A549 (cell line): Measurements from ENCODE around the gene QKI. TPM values are rescaled to one million over a fixed set of nuclear protein-coding genes. Genes with fewer than 3 reads are reported as not detected.
"Not testable (repeated sequence)": the region's sequence is repeated elsewhere in the genome, so short reads cannot be mapped to it uniquely, and the experiment has no call there.

Experiments
- ATAC-seq, 2 experiments: fragments of 200-7000 bp in 1 of 2; fragments of >200 bp in 1 of 2; cut with Nextera tagmentation in 1 of 2; cut with Tn5 transposase in 1 of 2; 3 replicates each; pipeline versions ENCODE4 v1.8.0 to v1.9.1; 2018 to 2020; ENCODE audit warnings: mild to moderate bottlenecking in 1 of 2, moderate library complexity in 1 of 2
- CTCF ChIA-PET: fragments of 300-600 bp; sonication (Branson Sonifier 250); formaldehyde crosslinking; extraction: SDS; loops from one replicate; lab custom pipeline; 2021; ENCODE audit warnings: antibody characterized with exemption, inconsistent platforms; lab: Yijun Ruan, JAX
- POLR2A ChIA-PET: fragments of 350-600 bp; formaldehyde crosslinking; extraction: SDS; loops from one replicate; lab custom pipeline; 2021; ENCODE audit warnings: antibody characterized with exemption, inconsistent platforms; lab: Yijun Ruan, JAX
- DNase-seq, 2 experiments: peaks; one replicate each; pipeline versions ENCODE4 v3.0.0 to v3.0.0-alpha.2; 2011 to 2016; ENCODE audit warnings: low read depth in 1 of 2, low spot score in 1 of 2
- FAIRE-seq: peaks from 2 replicates; lab custom pipeline; 2011; peaks lifted over from hg19 to GRCh38; lab: Jason Lieb, UNC
- H3K27ac ChIP-seq, 2 experiments: fragments of >200 bp; sonication (Bioruptor Twin); formaldehyde crosslinking; 3 replicates each; pipeline ENCODE4 v1.5.1; 2016 to 2017
- H3K4me1 ChIP-seq: fragments of >200 bp; sonication (Bioruptor Twin); formaldehyde crosslinking; 3 replicates; pipeline ENCODE4 v1.6.1; 2016
- H3K4me2 ChIP-seq: fragments of >200 bp; sonication (Bioruptor Twin); formaldehyde crosslinking; 3 replicates; pipeline ENCODE4 v1.6.1; 2016
- H3K4me3 ChIP-seq: fragments of >200 bp; sonication (Bioruptor Twin); formaldehyde crosslinking; 3 replicates; pipeline ENCODE4 v1.5.1; 2016
- H3K9me3 ChIP-seq: fragments of >200 bp; sonication (Bioruptor Twin); formaldehyde crosslinking; 3 replicates; pipeline ENCODE4 v1.6.1; 2016
- CEBPB ChIP-seq, 2 experiments: fragments of >200 bp in 1 of 2; sonication (Bioruptor Twin) in 1 of 2; formaldehyde crosslinking in 1 of 2; IDR thresholded peaks; 2 replicates each; pipeline ENCODE4 v1.6.1; 2012 to 2016
- E2F6 ChIP-seq: IDR thresholded peaks from 2 replicates; pipeline ENCODE4 v1.6.1; 2012; ENCODE audit warnings: low read depth, borderline replicate concordance
- EHF ChIP-seq: fragments of 250-450 bp; sonication (Bioruptor Pico); IDR thresholded peaks from 2 replicates; pipeline ENCODE4 v1.5.0; 2020; ENCODE audit warnings: mild to moderate bottlenecking
- EHMT2 ChIP-seq: fragments of 200-600 bp; sonication (generic); IDR thresholded peaks from 2 replicates; pipeline ENCODE4 v1.6.1; 2016; ENCODE audit warnings: antibody characterized with exemption, low read depth, mild to moderate bottlenecking, moderate library complexity
- ELK1 ChIP-seq: fragments of 150-350 bp; IDR thresholded peaks from 2 replicates; pipeline ENCODE4 v1.6.1; 2014; ENCODE audit warnings: low read depth, mild to moderate bottlenecking, low read length
- ESRRA ChIP-seq: fragments of 150-350 bp; IDR thresholded peaks from 2 replicates; pipeline ENCODE4 v1.6.1; 2014; ENCODE audit warnings: mild to moderate bottlenecking, low read length, borderline replicate concordance
- FOSB ChIP-seq: fragments of 250-450 bp; sonication (Bioruptor Pico); IDR thresholded peaks from 2 replicates; pipeline ENCODE4 v1.5.0; 2020; ENCODE audit warnings: mild to moderate bottlenecking, moderate library complexity
- FOXS1 ChIP-seq: fragments of 250-450 bp; sonication (Bioruptor Pico); IDR thresholded peaks from 2 replicates; pipeline ENCODE4 v1.5.0; 2020; ENCODE audit warnings: mild to moderate bottlenecking, moderate library complexity
- GATA3 ChIP-seq: IDR thresholded peaks from 2 replicates; pipeline ENCODE4 v1.6.1; 2012; ENCODE audit warnings: borderline replicate concordance
- HMGXB4 ChIP-seq: fragments of 250-450 bp; sonication (Bioruptor Pico); IDR thresholded peaks from 2 replicates; pipeline ENCODE4 v1.5.0; 2021; ENCODE audit warnings: mild to moderate bottlenecking, moderate library complexity, borderline replicate concordance
- HOXA7 ChIP-seq: fragments of 250-450 bp; sonication (Bioruptor Pico); IDR thresholded peaks from 2 replicates; pipeline ENCODE4 v1.5.0; 2020; ENCODE audit warnings: mild to moderate bottlenecking, moderate library complexity
- HOXB5 ChIP-seq: fragments of 250-450 bp; sonication (Bioruptor Pico); IDR thresholded peaks from 2 replicates; pipeline ENCODE4 v1.5.0; 2020; ENCODE audit warnings: mild to moderate bottlenecking, moderate library complexity
- JUN ChIP-seq, 2 experiments: fragments of >200 bp; sonication (Bioruptor Twin); formaldehyde crosslinking; IDR thresholded peaks; 2 replicates in 1 of 2; 3 replicates in 1 of 2; pipeline ENCODE4 v1.6.1; 2016 to 2017
- MAX ChIP-seq: IDR thresholded peaks from 2 replicates; pipeline ENCODE4 v1.6.1; 2012
- NR3C1 ChIP-seq: fragments of >200 bp; sonication (Bioruptor Twin); formaldehyde crosslinking; IDR thresholded peaks from 3 replicates; pipeline ENCODE4 v1.6.1; 2017
- PHF8 ChIP-seq: fragments of 200-600 bp; sonication (generic); IDR thresholded peaks from 2 replicates; pipeline ENCODE4 v1.6.1; 2016; ENCODE audit warnings: low read depth, mild to moderate bottlenecking, antibody characterized with exemption, moderate library complexity, borderline replicate concordance
- POLR2AphosphoS2 ChIP-seq: conservative IDR thresholded peaks from 2 replicates; pipeline ENCODE4 v1.6.1; 2012; ENCODE audit warnings: low read length, improper control_type of control experiment, inconsistent platforms
- RNF2 ChIP-seq: fragments of 200-600 bp; sonication (generic); IDR thresholded peaks from 2 replicates; pipeline ENCODE4 v1.6.1; 2016; ENCODE audit warnings: low read depth, mild to moderate bottlenecking, antibody characterized with exemption, moderate library complexity, borderline replicate concordance
- TP53 ChIP-seq: fragments of 250-450 bp; sonication (Bioruptor Pico); IDR thresholded peaks from 2 replicates; pipeline ENCODE4 v1.5.0; 2021; ENCODE audit warnings: mild to moderate bottlenecking, moderate library complexity
- USF2 ChIP-seq: fragments of 450-650 bp; IDR thresholded peaks from 2 replicates; pipeline ENCODE4 v1.6.1; 2014; ENCODE audit warnings: antibody characterized with exemption
- ZSCAN20 ChIP-seq: fragments of 250-450 bp; sonication (Bioruptor Pico); IDR thresholded peaks from 2 replicates; pipeline ENCODE4 v1.8.0; 2022; ENCODE audit warnings: mild to moderate bottlenecking, moderate library complexity
- WGBS: methylation state at CpG from one replicate; pipeline ENCODE4 v1.1.6; 2017; ENCODE audit errors: missing lambda C conversion rate; 5-methylcytosine and 5-hydroxymethylcytosine counted together
- polyA plus RNA-seq, 4 experiments: library from polyadenylated mRNA; depleted of rRNA in 3 of 4; stranded (reverse); fragments of >200 nt; fragmentation: RNase III in 1 of 4; extraction: RNeasy Plus Mini Kit Qiagen cat#74134 plus additional on column Dnase treatment in 1 of 4; gene quantifications; 2 replicates in 3 of 4; 3 replicates in 1 of 4; pipeline ENCODE4 v1.2.3, GENCODE V29; 2011 to 2017

QKI gene
- polyA plus RNA-seq, 2 of the 4 experiments (the other 2 are of a cell fraction): 71.9 to 98.2 TPM

- TF ChIP-seq PHF8: no peak
- TF ChIP-seq TP53 (CRISPR knock-in tag): no peak
- TF ChIP-seq ESRRA: no peak
These were observed 15.4 kb downstream of the QKI start (continued) for GRCh38 chr6:163429858-163430448.

GRCh38 chr6:163432300-163432699 is 17.8 kb downstream of the QKI start:
- POLR2A ChIA-PET: no interaction called here
- H3K4me1 ChIP-seq: peaks cover 28% of the 10 kb centered on the region; the same call in 2 of the 3 replicates
- TF ChIP-seq ESRRA (no peak), GATA3 (no peak)
- no peak overlapping the region for H3K4me3 ChIP-seq
- H3K4me2 ChIP-seq: no peak overlapping the region
- 89% methylated on average over 2 of the region's 2 CpGs for WGBS
- H3K9me3 ChIP-seq: no peaks in the 10 kb centered on the region
- CTCF ChIA-PET: no interaction called here
- no peak for ATAC-seq
- no peak for DNase-seq
- H3K27ac ChIP-seq: no peak overlapping the region
- no peak for FAIRE-seq

GRCh38 chr6:163433486-163433885 is 19.0 kb downstream of the QKI start:
- POLR2A ChIA-PET, H3K9me3 ChIP-seq, H3K27ac ChIP-seq, DNase-seq, H3K4me2 ChIP-seq, ATAC-seq, FAIRE-seq, H3K4me3 ChIP-seq, CTCF ChIA-PET: not testable (repeated sequence)
- H3K4me1 ChIP-seq: peaks cover 21% of the 10 kb centered on the region; the same call in 2 of the 3 replicates
- WGBS: 89% methylated on average over 9 of the region's 9 CpGs

GRCh38 chr6:163435023-163435422 is 20.5 kb downstream of the QKI start:
- WGBS: 82% methylated on average over 4 of the region's 4 CpGs
- ChIA-PET CTCF (no interaction called here), POLR2A (no interaction called here)
- Histone ChIP-seq H3K4me1 (peaks cover 15% of the 10 kb centered on the region; the same call in 2 of the 3 replicates), H3K4me3 (no peak overlapping the region), H3K27ac (no peak overlapping the region), H3K9me3 (no peaks in the 10 kb centered on the region), H3K4me2 (no peak overlapping the region)
- ATAC-seq (no peak), DNase-seq (no peak), FAIRE-seq (no peak)
- peak in 1 of 2 experiments; percentile 32; a peak in 1 of 4 replicates for TF ChIP-seq CEBPB (IDR thresholded peaks at IDR 0.05)
- no peak for TF ChIP-seq FOSB (CRISPR knock-in tag)

GRCh38 chr6:163436843-163437242 is 22.3 kb downstream of the QKI start:
- no peak for DNase-seq
- H3K27ac ChIP-seq: no peak overlapping the region
- TF ChIP-seq JUN (IDR thresholded peaks at IDR 0.05): no peak
- TF ChIP-seq HMGXB4 (CRISPR knock-in tag): no peak
- no peak for TF ChIP-seq HOXA7 (CRISPR knock-in tag)
- no peak for TF ChIP-seq EHMT2
- TF ChIP-seq MAX: no peak
- TF ChIP-seq NR3C1: no peak
- TF ChIP-seq GATA3: no peak
- no peak for TF ChIP-seq ZSCAN20 (CRISPR knock-in tag)
- TF ChIP-seq FOSB (CRISPR knock-in tag): no peak
- TF ChIP-seq ELK1: no peak
- no peak for TF ChIP-seq POLR2AphosphoS2
- TF ChIP-seq EHF (CRISPR knock-in tag): no peak
- TF ChIP-seq E2F6: no peak
- TF ChIP-seq HOXB5: no peak
- TF ChIP-seq FOXS1 (CRISPR knock-in tag): no peak
- no peak for TF ChIP-seq USF2
- TF ChIP-seq RNF2: no peak
- TF ChIP-seq, all 56 proteins: peak for 0
- FAIRE-seq: no peak
- Histone ChIP-seq H3K4me3 (no peak overlapping the region), H3K9me3 (no peaks in the 10 kb centered on the region), H3K4me1 (peaks cover 5% of the 10 kb centered on the region; the same call in 1 of the 3 replicates), H3K4me2 (no peak overlapping the region)
- WGBS: 90% methylated on average over 3 of the region's 3 CpGs
- ChIA-PET POLR2A (no interaction called here), CTCF (no interaction called here)
- no peak for ATAC-seq
